Chondrocyte (in vitro differentiated cells): Measurements from ENCODE around the gene HDDC2. TPM values are rescaled to one million over a fixed set of nuclear protein-coding genes. Genes with fewer than 3 reads are reported as not detected.

Source experiments
- DNase-seq: peaks from one replicate; pipeline ENCODE4 v3.0.0; 2021; ENCODE audit warnings: mixed read lengths, low spot score
- H3K27ac Mint-ChIP-seq: one replicate; pipeline ENCODE4 v1.8.0; 2021; ENCODE audit warnings: mild to moderate bottlenecking, moderate library complexity, mixed read lengths; ENCODE audit not compliant: unreplicated experiment
- H3K27me3 Mint-ChIP-seq: 2 replicates; pipeline ENCODE4 v1.8.0; 2021; ENCODE audit warnings: low read depth, mixed read lengths
- H3K36me3 Mint-ChIP-seq: 2 replicates; pipeline ENCODE4 v1.8.0; 2021; ENCODE audit warnings: low read depth, mixed read lengths
- H3K4me1 Mint-ChIP-seq: 2 replicates; pipeline ENCODE4 v1.8.0; 2021; ENCODE audit warnings: low read depth, mild to moderate bottlenecking, mixed read lengths
- H3K4me3 Mint-ChIP-seq: one replicate; pipeline ENCODE4 v1.8.0; 2021; ENCODE audit warnings: mild to moderate bottlenecking, moderate library complexity, mixed read lengths; ENCODE audit not compliant: unreplicated experiment
- H3K9me3 Mint-ChIP-seq: 2 replicates; pipeline ENCODE4 v1.8.0; 2021; ENCODE audit warnings: low read depth, mixed read lengths
- total RNA-seq: library from RNA; stranded (reverse); gene quantifications from 3 replicates; pipeline ENCODE4 v1.2.1, GENCODE V29; 2021
- TF ChIP-seq, protein P1 (sequence below): fragments of 200-600 bp; sonication (generic); IDR thresholded peaks from 2 replicates; pipeline ENCODE4 v1.5.0; 2021; ENCODE audit warnings: antibody characterized with exemption, mild to moderate bottlenecking, moderate library complexity

Gene HDDC2
- total RNA-seq, 1 donor from 2014 or later = 49.4 TPM

DNA sequence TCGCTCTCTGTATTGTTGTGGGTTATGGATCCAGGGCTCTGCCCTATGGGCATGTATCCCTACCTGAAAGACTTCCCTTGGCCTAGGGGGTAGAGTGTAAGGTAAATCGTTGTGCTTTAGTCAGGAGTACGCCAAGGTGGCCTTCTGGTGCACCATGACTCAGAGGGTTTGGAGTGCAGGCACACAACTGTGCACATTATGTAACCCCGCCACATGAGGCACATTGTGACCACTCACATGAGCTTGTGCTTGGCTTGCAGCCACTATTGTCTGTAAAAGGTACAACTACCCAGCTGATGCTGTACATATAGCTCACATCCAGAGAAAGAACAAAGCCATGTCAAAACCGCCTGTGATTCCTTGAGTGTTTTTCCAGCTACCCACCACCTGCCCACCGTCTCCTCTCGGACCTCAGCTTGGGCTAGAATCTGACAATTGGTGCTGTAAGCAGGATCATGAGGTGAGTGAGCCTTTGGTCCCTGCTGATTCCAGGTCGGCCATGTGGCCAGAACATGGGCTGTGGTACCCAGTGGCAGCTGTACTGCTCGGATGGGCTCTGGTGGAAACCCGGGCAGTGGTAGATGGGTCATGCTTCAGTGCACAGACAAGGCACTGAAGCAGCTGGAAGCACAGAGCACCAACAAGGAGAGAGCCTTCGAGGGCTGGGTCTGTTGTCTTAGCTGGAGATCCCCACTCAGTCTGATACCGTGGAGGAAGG, 33.8 kb downstream of the HDDC2 start:
- TF ChIP-seq, protein P1, sequence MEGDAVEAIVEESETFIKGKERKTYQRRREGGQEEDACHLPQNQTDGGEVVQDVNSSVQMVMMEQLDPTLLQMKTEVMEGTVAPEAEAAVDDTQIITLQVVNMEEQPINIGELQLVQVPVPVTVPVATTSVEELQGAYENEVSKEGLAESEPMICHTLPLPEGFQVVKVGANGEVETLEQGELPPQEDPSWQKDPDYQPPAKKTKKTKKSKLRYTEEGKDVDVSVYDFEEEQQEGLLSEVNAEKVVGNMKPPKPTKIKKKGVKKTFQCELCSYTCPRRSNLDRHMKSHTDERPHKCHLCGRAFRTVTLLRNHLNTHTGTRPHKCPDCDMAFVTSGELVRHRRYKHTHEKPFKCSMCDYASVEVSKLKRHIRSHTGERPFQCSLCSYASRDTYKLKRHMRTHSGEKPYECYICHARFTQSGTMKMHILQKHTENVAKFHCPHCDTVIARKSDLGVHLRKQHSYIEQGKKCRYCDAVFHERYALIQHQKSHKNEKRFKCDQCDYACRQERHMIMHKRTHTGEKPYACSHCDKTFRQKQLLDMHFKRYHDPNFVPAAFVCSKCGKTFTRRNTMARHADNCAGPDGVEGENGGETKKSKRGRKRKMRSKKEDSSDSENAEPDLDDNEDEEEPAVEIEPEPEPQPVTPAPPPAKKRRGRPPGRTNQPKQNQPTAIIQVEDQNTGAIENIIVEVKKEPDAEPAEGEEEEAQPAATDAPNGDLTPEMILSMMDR = no peak
- DNase-seq = no peak
- Mint-ChIP-seq H3K36me3 (peaks cover 12% of the 10 kb centered on the region), H3K9me3 (no peaks in the 10 kb centered on the region), H3K27ac (no peak overlapping the region), H3K4me1 (peaks cover 4% of the 10 kb centered on the region), H3K4me3 (no peak overlapping the region), H3K27me3 (no peaks in the 10 kb centered on the region)

DNA sequence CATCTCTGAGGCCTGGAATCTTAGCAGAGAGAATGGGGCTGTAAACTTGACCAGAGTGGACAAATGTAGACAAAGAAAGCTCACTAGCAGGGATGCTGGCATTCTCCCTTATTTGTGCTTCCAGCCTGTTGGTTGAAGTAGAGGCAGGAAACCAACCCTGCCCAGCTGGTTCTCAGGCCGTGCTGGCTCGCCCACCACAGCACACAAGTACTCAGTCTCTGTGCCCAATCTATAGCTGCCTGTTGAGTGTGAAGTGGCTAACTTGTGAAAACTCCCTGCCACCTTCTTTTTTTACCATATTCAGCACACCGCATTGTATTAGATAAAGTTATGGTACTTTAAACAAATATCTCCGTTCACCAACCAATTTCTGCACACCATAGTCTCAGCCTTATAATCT, 37.3 kb downstream of the HDDC2 start:
- Mint-ChIP-seq H3K4me3 (no peak overlapping the region), H3K27me3 (no peaks in the 10 kb centered on the region), H3K4me1 (peaks cover 35% of the 10 kb centered on the region), H3K27ac (no peak overlapping the region), H3K36me3 (no peaks in the 10 kb centered on the region), H3K9me3 (no peaks in the 10 kb centered on the region)
- TF ChIP-seq, protein P1 = no peak
- no peak for DNase-seq

DNA sequence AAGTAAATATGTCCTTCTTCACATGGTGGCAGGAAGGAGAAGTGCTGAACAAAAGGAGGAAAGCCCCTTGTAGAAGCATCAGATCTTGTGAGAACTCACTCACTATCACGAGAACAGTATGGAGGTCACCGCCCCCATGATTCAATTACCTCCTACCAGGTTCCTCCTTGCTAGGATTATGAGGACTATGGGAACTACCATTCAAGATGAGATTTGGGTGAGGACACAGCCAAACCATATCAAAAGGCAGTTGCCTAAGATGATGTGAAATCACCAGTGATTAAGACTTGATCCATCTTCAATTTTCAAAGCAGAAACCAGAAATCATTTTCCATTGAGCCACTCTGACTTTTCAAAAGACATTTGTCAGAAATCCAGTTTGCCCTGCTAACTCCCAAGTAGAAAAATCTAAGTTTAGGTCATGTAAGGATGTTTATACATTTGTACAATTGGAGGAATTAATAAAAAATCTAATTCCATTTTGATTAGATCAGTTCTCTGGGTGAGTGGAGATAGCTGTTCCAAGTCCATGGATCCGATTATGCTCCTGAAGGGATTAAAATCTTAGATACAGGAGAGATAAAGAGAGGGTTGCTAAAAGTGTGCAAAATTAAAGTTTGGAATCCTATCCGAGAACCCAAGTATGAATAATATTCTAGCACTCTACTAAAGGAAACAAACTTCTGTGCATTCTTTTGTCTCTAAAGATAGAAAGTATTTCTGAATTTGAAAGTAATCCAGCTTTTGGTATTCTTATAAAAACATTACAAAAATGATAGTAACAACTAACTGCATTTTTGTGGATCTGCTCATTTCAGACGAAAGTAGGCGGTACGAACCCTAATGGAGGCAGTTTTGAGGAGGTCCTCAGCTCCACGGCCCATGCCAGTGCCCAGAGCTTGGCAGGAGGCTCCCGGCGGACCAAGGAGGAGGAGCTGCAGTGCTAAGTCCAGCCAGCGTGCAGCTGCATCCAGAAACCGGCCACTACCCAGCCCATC, 39.5 kb downstream of the HDDC2 start:
- TF ChIP-seq, protein P1 = no peak
- peaks cover 2% of the 10 kb centered on the region for H3K36me3 Mint-ChIP-seq

DNA sequence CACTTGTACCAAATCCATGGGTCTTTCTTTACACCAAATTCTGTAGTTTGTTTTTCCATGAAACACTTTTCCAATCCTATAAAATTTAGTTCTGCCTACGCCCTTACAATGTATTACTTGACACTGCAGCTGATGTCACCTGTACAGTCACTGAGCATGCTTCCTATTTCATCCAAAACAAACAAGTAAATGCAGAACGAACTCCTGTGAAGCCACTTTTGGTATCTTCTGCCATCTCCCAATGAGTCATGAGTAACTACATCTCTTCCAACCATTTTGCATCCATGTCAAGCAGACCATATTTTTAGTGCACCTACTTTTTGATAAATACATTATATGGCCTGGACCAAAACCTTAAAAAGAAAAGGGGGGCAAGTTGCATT, 42.4 kb downstream of the HDDC2 start:
- TF ChIP-seq, protein P1 = no peak
- no peak for DNase-seq
- H3K4me1 Mint-ChIP-seq = peaks cover 73% of the 10 kb centered on the region
- H3K9me3 Mint-ChIP-seq = no peaks in the 10 kb centered on the region
- no peak overlapping the region for H3K27ac Mint-ChIP-seq
- H3K27me3 Mint-ChIP-seq = no peaks in the 10 kb centered on the region
- H3K4me3 Mint-ChIP-seq = no peak overlapping the region
- peaks cover 2% of the 10 kb centered on the region for H3K36me3 Mint-ChIP-seq

More for the DNA sequence above, 39.5 kb downstream of the HDDC2 start:
- no peaks in the 10 kb centered on the region for H3K27me3 Mint-ChIP-seq
- H3K27ac Mint-ChIP-seq = peak overlapping the region; percentile 91
- DNase-seq = no peak
- no peaks in the 10 kb centered on the region for H3K9me3 Mint-ChIP-seq
- peak overlapping the region; percentile 29 for H3K4me3 Mint-ChIP-seq
- peaks cover 49% of the 10 kb centered on the region for H3K4me1 Mint-ChIP-seq

DNA sequence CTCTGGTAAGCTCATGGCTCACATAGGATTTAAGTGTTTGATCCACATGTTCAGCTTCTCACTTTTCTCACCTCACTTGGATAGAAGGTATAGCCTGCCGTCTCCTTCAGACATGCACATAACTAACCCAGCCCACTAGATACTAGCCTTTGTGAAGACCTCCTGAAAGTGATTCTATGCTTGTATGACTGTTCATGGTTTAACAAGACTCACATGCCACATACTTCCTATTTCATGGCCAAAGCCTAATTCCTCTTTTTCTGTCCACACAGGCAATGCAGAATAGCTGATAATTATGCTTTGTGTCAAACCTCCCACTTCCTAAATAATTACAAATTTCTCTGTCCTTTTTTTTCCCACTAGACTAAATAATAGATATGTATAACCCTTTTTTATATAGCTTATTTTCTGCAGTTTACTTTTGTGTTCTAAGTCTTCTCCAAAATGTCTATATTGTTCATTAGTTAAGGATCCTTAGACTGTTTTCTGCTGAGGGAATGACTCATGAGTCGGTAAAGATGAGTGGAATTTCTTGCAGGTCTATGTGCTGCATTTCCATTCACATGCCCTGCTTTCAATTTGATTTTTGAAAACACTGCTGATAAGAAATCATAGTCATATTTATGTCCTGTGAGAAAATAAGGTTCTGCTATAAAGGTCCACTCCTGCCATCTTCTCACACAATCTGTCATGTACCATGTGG, 43.0 kb downstream of the HDDC2 start:
- Mint-ChIP-seq H3K9me3 (no peaks in the 10 kb centered on the region), H3K27ac (peak overlapping the region; percentile 19), H3K4me1 (peaks cover 78% of the 10 kb centered on the region), H3K36me3 (peaks cover 2% of the 10 kb centered on the region), H3K27me3 (no peaks in the 10 kb centered on the region), H3K4me3 (no peak overlapping the region)
- DNase-seq = no peak
- TF ChIP-seq, protein P1 = no peak
